ENCODE results near the gene SLC49A3. TPM values are rescaled to one million over a fixed set of nuclear protein-coding genes. Genes with fewer than 3 reads are reported as not detected.

SLC49A3 gene
- total and polyA plus RNA-seq, 8 donors = 2.7 to 18.8 (median 10.4) TPM

DNA sequence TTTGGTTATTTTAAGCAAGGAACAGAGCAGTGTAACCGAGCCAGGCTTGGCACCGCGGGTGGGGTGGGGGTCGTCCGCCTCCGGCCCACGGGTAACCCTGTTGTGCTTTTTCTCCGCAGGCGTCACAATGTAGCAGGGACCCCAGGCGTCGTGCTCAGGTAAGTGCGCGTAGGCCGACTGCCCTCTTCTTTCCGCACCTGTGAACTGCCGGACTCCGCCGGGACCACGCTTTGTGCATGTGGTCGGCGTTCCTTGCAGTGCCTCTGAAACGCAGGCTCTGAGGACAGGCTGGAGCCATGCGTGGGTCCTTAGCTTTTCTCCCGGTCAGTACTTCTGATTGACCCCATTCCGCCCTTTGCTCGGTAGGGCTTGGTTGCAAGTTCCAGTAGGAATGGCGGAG, 41.6 kb upstream of the SLC49A3 start:
- H3K27me3 ChIP-seq = no peaks in the 10 kb centered on the region
- no peaks in the 10 kb centered on the region for H3K9me3 ChIP-seq
- H3K36me3 ChIP-seq = peaks cover 44 to 61% (median 46%) of the 10 kb centered on the region in 4 donors
- TF ChIP-seq EP300 (IDR thresholded peaks at IDR 0.05) = no peak
- no peak for TF ChIP-seq POLR2AphosphoS5 (IDR thresholded peaks at IDR 0.05)
- no peak for TF ChIP-seq POLR2A (IDR thresholded peaks at IDR 0.05)
- TF ChIP-seq, protein P1, sequence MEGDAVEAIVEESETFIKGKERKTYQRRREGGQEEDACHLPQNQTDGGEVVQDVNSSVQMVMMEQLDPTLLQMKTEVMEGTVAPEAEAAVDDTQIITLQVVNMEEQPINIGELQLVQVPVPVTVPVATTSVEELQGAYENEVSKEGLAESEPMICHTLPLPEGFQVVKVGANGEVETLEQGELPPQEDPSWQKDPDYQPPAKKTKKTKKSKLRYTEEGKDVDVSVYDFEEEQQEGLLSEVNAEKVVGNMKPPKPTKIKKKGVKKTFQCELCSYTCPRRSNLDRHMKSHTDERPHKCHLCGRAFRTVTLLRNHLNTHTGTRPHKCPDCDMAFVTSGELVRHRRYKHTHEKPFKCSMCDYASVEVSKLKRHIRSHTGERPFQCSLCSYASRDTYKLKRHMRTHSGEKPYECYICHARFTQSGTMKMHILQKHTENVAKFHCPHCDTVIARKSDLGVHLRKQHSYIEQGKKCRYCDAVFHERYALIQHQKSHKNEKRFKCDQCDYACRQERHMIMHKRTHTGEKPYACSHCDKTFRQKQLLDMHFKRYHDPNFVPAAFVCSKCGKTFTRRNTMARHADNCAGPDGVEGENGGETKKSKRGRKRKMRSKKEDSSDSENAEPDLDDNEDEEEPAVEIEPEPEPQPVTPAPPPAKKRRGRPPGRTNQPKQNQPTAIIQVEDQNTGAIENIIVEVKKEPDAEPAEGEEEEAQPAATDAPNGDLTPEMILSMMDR (IDR thresholded peaks at IDR 0.05) = no peak
- intact Hi-C loops (cut with DNase I; ENCODE audit: low total_unique reads) = no loop called here
- no peak overlapping the region for H3K4me3 ChIP-seq
- WGBS, 5 donors = 94 to 99% (median 97%) methylated on average over 22 to 27 of the region's 27 CpGs
- peaks cover 7 to 20% (median 14%) of the 10 kb centered on the region in 4 donors for H3K4me1 ChIP-seq
- no peak for DNase-seq
- H3K27ac ChIP-seq = no peak overlapping the region

DNA sequence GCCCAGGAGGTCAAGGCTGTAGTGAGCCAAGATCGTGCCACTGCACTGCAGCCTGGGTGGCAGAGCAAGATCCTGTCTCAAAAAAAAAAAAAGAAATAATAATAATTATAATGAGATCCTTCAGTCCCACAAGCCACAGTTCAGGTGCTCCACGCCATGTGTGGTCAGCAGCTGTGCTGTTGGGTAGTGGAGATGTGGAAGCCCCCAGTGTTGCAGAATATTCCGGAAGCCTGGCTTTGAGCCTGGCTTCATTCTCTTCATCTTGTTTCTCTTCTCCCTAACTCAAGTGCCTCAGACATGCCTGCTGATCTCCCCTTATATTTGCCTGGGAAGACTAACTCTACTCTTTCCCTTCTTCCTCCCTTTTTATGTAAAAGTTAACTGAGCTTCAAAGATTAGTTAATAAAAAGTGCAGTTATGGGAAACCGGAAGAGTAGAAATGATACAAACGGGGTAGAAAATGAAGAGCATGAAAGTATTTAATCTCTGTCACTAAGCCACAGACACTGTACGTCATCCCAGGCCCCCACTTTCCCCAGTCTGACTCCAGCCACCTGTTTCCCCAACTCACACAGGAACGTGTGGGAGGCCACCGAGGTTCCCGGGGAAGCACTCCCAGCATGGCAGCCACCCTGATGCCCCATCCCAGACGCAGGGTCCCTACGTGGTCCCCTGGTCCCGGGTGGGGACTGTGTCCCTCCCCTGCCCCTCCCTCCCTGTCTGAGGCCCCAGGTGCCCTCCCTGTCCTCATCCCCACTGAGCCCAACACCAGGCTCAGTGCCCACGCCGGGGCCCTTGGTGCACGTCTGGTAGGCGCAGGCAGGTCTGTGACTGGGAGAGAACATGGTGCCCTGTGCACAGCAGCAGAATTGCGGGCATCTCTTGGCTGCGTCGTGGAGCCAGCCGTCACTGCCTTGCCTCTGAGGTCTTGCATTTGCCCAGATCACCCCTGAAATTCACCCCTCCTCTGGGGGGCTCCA, 40.7 kb upstream of the SLC49A3 start:
- DNase-seq = no peak
- no peaks in the 10 kb centered on the region for H3K27me3 ChIP-seq
- TF ChIP-seq EP300 (IDR thresholded peaks at IDR 0.05) = no peak
- TF ChIP-seq, protein P1 (IDR thresholded peaks at IDR 0.05) = no peak
- no peaks in the 10 kb centered on the region for H3K9me3 ChIP-seq
- H3K4me1 ChIP-seq = peaks cover 7 to 20% (median 14%) of the 10 kb centered on the region in 4 donors
- peaks cover 35 to 52% (median 37%) of the 10 kb centered on the region in 4 donors for H3K36me3 ChIP-seq
- H3K4me3 ChIP-seq = no peak overlapping the region
- WGBS, 5 donors = 89 to 96% (median 92%) methylated on average over 19 to 20 of the region's 20 CpGs
- no peak overlapping the region for H3K27ac ChIP-seq
- intact Hi-C loops (cut with DNase I; ENCODE audit: low total_unique reads) = no loop called here

DNA sequence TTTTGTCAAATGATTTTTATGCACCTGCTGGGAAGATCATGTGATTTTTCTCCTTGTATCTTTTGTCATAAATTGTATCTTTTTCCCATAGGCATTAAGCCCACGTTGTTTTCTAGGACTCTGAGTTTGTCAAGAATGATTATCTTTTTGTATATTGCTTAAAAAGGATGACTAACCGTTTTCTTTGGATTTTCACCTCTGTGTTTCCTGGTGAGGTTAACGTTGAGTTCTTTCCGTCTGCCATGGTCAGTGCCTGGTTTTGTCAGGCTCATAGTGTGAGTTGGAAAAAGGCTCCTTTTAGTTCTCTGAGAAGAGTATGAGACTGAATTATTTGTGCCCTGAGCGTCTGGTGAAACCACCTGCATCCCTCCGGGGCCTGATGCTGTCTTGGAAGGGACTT, 38.6 kb upstream of the SLC49A3 start:
- 61 to 71% (median 66%) methylated on average over 6 of the region's 6 CpGs for WGBS, 5 donors
- intact Hi-C loops (cut with DNase I; ENCODE audit: low total_unique reads) = no loop called here
- Histone ChIP-seq H3K9me3 (no peaks in the 10 kb centered on the region), H3K4me3 (no peak overlapping the region), H3K36me3 (peaks cover 18 to 48% (median 30%) of the 10 kb centered on the region in 4 donors), H3K27me3 (no peaks in the 10 kb centered on the region), H3K4me1 (peaks cover 7 to 30% (median 21%) of the 10 kb centered on the region in 4 donors), H3K27ac (no peak overlapping the region)
- no peak for DNase-seq
- TF ChIP-seq POLR2A (IDR thresholded peaks at IDR 0.05) (no peak), POLR2AphosphoS5 (IDR thresholded peaks at IDR 0.05) (no peak), EP300 (IDR thresholded peaks at IDR 0.05) (no peak)
- TF ChIP-seq, protein P1 (IDR thresholded peaks at IDR 0.05) = no peak

DNA sequence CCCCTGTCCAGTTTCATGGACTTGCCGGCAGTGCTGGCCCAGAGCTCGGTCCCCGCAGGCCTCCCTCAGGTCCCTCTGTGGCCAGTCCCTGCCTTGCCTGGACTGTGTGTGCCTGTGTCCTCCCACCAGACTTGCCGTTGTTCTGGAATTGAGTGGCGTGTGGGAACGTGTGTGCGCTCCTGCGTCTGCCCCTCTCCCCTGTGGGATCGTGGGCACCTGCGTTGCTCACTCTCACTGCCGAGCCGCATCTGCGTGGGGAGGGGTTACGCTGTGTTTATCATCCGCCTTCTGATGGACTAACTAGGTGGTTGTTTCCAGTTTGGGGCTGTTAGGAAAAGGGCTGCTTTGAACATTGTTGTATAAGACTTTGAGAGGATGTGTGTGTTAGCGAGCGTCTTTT, 37.9 kb upstream of the SLC49A3 start:
- Histone ChIP-seq H3K9me3 (no peaks in the 10 kb centered on the region), H3K36me3 (peaks cover 14 to 48% (median 31%) of the 10 kb centered on the region in 4 donors), H3K27me3 (no peaks in the 10 kb centered on the region), H3K4me1 (peaks cover 7 to 30% (median 21%) of the 10 kb centered on the region in 4 donors), H3K4me3 (no peak overlapping the region), H3K27ac (peak overlapping the region in 1 of 5 donors; percentile 56)
- no peak for DNase-seq
- TF ChIP-seq POLR2AphosphoS5 (IDR thresholded peaks at IDR 0.05) (no peak), POLR2A (IDR thresholded peaks at IDR 0.05) (no peak), EP300 (IDR thresholded peaks at IDR 0.05) (no peak)
- TF ChIP-seq, protein P1 (IDR thresholded peaks at IDR 0.05) = no peak
- intact Hi-C loops (cut with DNase I; ENCODE audit: low total_unique reads) = no loop called here
- WGBS, 5 donors = 73 to 84% (median 82%) methylated on average over 17 of the region's 17 CpGs

All from stomach (tissue), 9 donors.